GM19438 (cell line): ENCODE data around the gene PTPRT.

Source experiments
- ATAC-seq: cut with Tn5 transposase; IDR thresholded peaks from one replicate; pipeline ENCODE4 v1.9.1; 2021; ENCODE audit warnings: low read depth; ENCODE audit not compliant: unreplicated experiment

Gene PTPRT

GRCh38 chr20:42046371-42047085, 1143.2 kb downstream of the PTPRT start:
- ATAC-seq: no peak

DNA sequence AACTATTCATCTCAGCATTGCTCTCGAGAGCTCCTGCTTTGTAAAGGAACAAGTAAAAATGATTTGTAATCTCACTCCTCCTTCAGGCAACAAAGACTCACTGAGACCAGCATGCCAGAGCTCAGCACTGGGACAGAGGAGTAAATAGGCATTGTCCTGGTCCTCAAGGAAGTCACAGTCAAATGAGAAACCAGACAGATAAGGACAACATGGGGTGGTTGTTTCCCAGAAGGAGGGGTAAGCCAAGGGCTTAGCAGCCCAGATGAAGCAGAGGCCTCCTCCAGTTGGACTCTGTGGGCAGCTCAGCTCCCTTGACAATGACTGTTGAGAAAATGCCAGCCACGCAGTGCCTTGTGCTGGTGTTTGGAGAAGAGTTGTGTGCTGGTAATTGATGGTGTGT, 1145.8 kb downstream of the PTPRT start:
- ATAC-seq: no peak

- ATAC-seq: no peak
Measured at GRCh38 chr20:42041000-42041565, 1148.6 kb downstream of the PTPRT start.

DNA sequence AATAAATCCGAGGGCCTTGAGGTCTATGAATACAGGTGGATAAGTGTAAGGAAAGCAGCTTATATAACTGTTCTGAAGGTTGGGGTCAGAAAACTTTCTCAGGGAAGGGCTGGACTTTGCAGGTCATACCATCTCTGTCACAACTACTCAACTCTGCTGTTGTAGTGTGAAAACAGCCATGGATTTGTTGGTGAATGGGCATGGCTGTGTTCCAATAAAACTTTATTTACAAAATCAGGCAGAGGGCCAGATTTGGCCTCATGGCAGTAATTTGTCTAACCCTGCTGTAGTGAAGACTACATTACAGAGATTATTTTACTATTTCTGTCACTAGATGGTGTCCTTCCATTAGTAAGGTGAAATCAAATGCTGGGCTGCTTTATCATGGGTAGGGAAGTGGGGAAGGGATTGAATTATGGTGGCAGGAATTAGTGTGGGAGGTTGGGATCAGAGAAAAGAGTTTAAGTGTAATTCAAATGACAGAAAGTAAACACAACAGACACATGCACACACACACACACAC, 1161.9 kb downstream of the PTPRT start:
- no peak for ATAC-seq

- no peak for ATAC-seq
Measured at GRCh38 chr20:42026599-42026998, 1163.1 kb downstream of the PTPRT start.

DNA sequence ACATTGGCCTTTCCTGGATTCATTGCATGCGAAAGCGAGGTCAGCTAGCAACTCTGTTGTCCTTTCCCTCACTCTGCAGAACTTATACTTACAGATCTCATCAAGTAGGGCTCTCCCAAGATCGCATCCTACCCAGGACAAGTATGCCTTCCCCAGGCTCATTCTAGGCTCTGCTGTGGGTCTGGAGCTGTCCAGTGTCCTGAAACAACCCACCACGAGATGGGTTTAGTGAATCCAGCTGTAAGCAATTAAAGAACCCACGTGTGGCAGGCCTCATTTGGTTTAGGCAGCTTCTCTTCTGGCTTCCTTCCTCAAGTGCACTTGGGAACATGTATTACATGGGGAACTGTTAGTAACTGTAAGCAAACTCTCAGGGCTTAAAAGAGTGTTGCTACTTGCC, 1165.1 kb downstream of the PTPRT start:
- no peak for ATAC-seq
